Ramos (cell line): ENCODE data around the gene HSD17B8.

Source experiments
- in situ Hi-C: fragments of 300-500 bp; cut with MboI; formaldehyde crosslinking; loops from one replicate; pipeline ENCODE4 v1.14.3; 2022; ENCODE audit warnings: low sequenced_read_pairs; ENCODE audit not compliant: unreplicated experiment

HSD17B8 gene

GRCh38 chr6:33235221-33235634 lies 30.8 kb downstream of the HSD17B8 start:
- in situ Hi-C loops = no loop called here

GRCh38 chr6:33236328-33236727 lies 31.9 kb downstream of the HSD17B8 start:
- in situ Hi-C loops = no loop called here

- in situ Hi-C loops = no loop called here
These were observed 32.4 kb downstream of the HSD17B8 start for GRCh38 chr6:33236852-33237251.

GRCh38 chr6:33237741-33238140 lies 33.3 kb downstream of the HSD17B8 start:
- in situ Hi-C loops = no loop called here

GRCh38 chr6:33241968-33242367 lies 37.5 kb downstream of the HSD17B8 start:
- in situ Hi-C loops = loop anchor here (10.0 kb wide), 2 partner anchors 127 to 237 kb away; partner anchors contain the start of gene HLA-DOA

- in situ Hi-C loops = loop anchor here (10.0 kb wide), 2 partner anchors 129 to 239 kb away; partner anchors contain the start of gene HLA-DOA
These were observed 39.0 kb downstream of the HSD17B8 start for GRCh38 chr6:33243476-33243875.

GRCh38 chr6:33247977-33248642 lies 43.7 kb downstream of the HSD17B8 start:
- in situ Hi-C loops = loop anchor here (10.0 kb wide), 2 partner anchors 133 to 243 kb away; partner anchors contain the start of gene HLA-DOA

- in situ Hi-C loops = loop anchor here (10.0 kb wide), 2 partner anchors 134 to 244 kb away; partner anchors contain the start of gene HLA-DOA
These were observed 44.1 kb downstream of the HSD17B8 start for GRCh38 chr6:33248643-33248931.

- in situ Hi-C loops = loop anchor here (10.0 kb wide), 2 partner anchors 134 to 244 kb away; partner anchors contain the start of gene HLA-DOA
These were observed 44.7 kb downstream of the HSD17B8 start for GRCh38 chr6:33248932-33249731.

GRCh38 chr6:33249732-33250630 lies 45.5 kb downstream of the HSD17B8 start:
- in situ Hi-C loops = loop anchor here (10.0 kb wide), 2 partner anchors 135 to 245 kb away; partner anchors contain the start of gene HLA-DOA

GRCh38 chr6:33250731-33251130 lies 46.3 kb downstream of the HSD17B8 start:
- in situ Hi-C loops = no loop called here

GRCh38 chr6:33251395-33252012 lies 47.0 kb downstream of the HSD17B8 start:
- in situ Hi-C loops = no loop called here

- in situ Hi-C loops = no loop called here
These were observed 48.3 kb downstream of the HSD17B8 start for GRCh38 chr6:33252759-33253158.

GRCh38 chr6:33254591-33254990 lies 50.1 kb downstream of the HSD17B8 start:
- in situ Hi-C loops = no loop called here
